Central memory CD4-positive, alpha-beta T cell (primary cell): Measurements from ENCODE around the gene HAUS7.

Experiments
- DNase-seq: peaks from one replicate; pipeline ENCODE4 v3.0.0; 2022

The HAUS7 gene

DNA sequence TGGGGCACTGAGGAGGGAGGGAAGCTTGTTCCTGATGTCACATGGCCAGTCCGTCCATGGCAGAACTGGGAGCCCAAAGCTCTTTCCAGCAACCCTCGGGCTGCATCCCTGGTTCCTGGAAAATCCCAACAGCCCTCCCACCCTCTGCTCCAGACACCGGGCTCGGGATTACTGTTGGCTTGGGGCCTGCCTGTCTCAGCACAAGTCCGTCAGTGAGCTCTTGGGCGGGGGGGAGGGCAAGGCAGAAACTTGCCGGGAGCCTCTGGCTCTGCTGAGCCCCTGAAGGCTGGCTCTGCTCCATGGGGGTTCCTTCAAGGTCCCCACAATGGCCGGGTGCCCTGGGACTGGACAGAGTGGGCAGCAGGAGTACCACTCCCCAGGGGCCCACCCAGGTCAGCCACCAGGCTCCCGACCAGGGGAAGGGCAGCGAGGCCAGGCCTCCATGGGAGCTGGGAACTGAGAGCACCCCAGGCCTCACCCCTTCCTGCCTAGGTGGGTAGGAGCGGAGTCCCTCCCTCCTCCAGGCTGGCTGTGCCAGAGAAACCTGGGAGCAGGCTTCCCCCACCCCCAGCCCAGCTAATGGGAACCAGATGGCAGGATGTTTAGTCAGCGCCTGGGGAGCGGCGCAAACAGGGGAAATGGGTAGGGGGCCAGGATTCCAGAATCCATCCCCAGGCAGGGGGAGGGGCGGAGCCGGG lies 6.4 kb upstream of the HAUS7 start:
- no peak for DNase-seq

DNA sequence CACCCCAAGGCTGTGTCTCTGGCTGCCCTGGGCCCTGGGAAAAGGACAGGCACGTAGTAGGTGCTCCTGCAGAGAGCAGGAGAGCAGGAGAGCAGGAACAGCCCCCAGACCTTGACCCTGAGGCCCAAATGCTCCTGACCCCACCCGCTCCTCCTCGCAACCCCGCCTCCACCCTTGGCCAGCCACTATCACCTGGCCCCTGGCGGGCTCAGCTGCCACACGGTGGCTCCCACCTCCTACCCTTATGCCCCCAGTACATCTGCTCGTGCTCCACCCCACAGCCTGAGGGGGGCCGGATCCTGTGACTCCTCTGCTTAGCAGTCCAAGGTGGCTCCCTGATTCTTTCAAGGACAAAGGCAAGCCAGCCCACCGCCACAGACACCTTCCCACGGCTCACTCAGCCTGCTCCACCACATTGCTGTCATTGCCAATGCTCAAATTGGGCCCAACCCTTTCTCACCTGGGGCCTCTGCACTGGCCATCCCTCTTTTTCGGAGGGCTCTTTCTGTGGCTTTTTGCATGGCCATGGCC lies 5.4 kb upstream of the HAUS7 start:
- DNase-seq = no peak

DNA sequence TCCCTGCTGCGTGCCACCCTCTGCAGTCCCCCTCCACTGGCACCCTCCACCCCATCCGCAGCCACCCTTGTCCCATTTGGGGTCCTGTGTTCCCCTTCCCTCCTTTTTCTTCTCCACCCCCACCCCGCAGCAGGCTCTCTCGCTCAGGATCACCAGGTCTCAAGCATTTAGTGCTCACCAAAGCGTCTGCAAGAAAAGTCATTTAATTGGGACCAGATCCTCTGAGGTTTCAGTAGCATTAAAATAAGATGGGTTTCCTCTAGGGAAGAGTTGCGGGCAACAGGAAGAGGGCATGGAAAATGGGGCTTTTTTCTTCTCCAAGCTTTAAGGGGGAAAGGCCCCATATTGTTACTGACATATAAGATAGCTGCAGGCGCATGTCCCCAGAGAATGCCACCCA lies 4.9 kb upstream of the HAUS7 start:
- no peak for DNase-seq

DNA sequence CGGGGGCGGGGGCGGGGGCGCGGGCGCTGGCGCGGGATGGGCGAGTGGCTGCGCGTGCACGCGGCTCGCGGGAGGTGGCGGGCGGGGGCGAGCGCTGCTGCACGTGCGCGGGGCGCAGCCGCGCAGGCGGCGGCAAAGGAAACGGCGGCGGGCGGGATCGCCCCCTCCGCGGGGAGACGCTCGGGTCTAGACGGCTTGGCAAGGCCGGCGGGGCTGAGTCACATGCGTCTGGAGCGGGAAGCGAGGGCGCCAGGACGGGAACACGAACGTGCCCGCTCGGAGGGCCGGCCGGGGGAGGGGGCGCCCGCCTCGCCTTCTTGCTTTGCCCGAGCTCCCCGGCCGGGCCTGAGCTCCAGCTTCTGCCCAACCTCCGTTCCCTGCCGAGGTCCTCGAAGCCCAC lies 4.3 kb upstream of the HAUS7 start:
- DNase-seq = peak; percentile 47

DNA sequence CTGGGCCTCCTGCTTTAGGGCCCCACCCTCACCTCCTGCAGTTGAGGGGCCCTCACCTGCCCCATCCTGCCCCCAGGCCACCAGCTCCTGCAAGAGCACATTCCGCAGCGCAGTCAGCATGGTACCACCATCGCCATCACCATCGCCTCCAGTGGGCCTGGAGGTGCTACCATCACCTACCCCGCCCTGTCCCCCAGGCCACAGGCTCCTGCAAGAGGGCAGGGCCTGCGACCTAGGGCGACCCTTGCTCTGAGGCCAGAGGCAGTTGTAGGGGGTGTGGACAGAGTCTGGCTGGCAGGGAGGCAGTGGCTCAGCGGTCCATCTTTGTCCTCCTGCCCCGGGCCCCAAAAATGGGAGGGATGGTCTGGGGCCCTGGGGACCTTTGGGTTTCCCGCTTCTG lies 3.9 kb upstream of the HAUS7 start:
- no peak for DNase-seq

DNA sequence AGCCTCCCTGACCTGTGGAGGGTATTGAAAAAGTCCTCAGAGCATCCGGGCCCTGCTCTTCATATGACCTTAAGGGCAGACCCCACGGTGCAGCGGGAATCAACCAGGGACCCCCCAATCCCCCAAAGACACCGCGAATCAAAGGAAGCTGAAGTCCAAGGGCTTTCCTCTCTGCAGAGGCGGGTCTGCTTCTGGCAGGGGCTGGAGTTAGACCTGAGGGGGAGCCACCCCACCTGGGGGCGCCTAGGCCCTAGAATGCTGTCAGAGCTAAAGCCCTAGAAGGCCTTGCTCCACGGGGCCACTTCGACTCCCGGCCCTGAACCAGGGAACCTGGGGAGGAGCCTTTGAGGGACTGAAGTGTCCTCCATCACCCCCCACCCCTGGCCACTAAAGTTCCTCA lies 2.8 kb upstream of the HAUS7 start:
- DNase-seq = no peak

DNA sequence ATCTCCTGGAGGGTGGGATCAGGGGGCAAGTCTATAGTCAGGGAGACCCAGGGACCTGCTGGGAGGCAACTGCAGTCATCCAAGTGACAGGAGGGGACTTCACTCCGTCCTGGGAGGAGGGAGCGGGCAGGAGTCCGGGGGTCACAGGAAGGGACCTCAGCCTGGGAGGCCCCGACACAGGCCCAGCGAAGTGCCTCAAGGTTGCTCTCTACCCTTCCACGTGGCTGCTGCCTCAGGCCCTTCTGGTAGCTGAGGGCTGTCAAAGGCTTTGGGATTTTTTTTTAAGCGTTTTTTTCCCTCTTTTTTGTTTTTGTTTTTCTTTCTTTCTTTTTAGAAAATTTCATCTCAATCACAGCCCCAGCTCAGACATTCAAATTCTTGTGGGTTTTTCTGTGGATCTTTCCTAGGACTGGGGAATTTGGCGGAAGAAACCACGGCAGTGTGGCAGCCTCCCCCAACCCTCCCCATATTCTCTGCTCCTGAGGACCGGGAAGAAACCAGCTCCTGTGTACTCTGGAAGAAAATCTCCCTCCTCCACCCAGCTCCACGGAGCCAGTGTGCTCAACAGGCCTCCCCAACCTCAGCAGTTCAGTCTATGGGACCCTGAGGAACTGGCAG lies 1.4 kb upstream of the HAUS7 start:
- no peak for DNase-seq

DNA sequence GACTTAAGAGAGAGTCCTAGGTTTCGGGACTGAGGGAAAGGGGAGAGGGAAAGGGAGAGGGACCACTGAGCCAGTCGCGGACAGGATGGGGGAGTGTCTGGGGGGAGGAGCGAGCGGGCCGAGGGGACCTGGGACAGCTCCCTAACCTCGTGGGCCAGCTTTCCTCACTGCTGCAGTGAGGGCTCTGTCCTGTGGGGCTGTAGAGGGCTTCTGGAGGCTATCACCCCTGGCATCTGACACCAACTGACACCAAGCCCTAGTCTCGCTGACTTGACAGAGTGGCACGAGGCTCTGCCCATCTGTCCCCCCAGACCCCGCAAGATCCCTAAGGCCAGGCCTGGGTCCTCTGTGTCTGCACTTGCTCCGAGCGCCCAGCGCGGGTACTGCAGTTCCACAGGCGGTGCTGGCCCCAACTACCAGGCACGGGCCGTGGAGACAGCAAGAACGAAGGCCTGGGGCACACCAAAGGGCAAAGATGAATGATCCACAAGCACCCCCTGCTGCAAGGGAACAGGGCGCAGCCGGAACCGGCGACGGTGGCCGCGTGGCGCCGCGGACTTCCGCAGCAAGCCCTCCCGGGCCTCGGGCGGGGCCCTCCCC lies 465 bp downstream of the HAUS7 start:
- no peak for DNase-seq

DNA sequence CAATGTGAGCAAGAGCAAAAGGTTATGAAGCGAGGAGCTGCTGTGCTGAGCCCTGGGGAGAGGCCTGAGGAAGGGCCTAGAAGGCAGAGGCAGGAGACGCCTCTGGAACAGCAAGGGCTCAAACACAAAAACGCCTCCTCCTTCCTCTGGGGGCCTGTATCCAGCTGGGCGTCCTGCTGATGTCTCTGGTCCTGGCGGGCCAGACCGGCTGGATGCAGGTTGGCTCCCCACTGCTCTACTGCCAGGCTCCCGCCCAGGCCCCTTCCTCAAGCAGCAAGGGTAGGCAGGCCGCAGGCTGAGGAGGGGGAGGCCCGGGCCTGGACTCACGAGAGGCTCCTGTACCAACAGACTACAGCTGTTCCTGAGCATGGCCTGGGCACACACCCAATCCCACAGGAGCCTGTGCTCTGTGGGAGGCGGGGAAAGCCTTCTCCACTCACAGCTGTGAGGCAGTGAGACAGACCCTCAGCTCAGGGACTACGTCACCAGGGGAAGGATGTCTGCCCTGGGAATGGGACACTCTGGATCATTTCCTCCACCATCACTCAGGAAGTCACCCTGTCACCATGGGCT lies 2.3 kb downstream of the HAUS7 start:
- no peak for DNase-seq

DNA sequence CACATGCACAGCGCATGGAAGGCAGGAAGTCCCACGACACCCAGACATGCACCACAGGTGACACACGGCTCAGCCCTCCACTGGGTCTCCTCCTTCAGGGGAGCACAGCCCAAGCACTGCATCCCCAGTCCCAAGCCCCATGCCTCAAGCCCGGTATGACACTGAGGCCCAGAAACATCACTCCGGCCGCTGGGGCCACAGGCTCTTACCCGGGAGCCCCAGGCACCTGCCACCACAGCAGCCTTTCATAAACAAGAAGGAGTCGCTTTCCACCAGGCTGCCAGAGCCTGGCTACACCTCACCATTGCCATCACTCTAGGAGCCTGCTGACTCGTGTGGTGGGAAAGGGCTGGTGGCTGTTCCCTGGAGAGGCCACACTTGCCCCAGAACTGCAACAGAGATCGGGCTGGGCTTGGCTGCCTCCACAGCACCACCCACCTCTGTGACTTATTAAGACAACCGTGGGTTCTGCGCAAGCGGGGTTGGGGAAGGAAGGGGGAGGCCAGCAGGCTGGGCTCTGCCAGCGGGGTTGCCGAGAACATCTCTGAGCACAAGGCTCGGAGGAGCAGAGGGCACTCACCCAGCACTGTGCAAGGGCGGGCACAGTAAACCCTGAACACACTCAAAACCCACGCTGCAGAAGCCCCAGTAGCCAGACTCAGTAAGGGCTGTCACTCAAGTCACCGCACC lies 4.5 kb downstream of the HAUS7 start:
- DNase-seq = no peak

DNA sequence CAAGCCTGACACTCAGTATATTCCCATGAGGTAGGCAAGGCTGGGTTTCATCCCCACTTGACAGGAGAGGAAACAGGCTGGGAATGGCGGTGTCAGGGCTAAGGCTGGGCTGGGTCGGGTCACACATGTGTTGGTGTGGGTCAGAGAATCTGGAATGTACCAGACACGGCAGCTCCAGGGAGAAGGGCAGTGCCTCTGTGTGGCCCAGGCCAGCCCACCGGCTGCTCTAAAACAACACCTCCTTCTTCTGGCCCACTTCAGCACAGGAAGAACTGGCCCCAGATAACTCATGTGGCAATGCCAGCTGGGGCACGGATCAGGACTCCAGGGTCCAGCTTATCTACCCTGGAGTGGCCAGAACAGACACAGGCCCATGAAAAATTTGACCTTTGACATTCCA lies 6.3 kb downstream of the HAUS7 start:
- no peak for DNase-seq

DNA sequence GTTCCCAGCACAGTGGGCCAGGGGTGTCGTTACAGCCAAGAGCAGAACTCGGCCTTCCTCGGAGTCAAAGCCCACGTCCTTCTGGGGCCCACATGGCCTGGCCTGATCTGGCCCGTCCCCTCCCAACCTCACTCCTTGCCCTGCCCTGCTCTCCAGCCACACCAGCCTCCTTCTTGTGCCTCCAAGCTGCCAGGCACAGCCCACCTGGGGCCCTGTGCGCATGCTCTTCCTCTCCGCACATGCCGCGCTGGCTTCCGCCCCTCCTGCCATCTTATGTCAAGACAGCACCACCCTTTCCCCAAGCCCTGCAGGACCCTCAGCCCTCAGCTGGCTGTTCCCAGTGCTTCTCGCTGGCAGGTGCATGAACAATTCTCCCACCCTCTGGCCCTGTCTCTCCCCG lies 6.8 kb downstream of the HAUS7 start:
- DNase-seq = no peak

DNA sequence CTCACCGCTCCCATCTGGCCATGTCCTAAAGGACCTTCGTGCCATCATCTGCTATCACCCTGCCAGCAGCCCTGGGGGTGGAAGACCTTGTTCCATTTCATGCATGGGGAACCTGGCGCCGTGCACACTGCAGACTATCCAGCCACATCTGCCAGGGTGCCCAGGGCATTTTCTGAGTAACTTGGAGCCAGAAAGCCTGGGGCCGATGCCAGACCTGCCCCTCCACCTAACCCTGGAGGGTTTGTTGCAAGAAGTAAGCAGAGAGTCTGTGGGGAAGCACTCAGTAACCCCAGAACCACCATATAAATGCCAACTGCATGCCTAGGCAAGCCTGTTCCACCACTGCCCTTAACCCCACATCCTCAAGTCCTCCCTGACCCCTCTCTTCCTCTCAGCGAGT lies 7.3 kb downstream of the HAUS7 start:
- no peak for DNase-seq

DNA sequence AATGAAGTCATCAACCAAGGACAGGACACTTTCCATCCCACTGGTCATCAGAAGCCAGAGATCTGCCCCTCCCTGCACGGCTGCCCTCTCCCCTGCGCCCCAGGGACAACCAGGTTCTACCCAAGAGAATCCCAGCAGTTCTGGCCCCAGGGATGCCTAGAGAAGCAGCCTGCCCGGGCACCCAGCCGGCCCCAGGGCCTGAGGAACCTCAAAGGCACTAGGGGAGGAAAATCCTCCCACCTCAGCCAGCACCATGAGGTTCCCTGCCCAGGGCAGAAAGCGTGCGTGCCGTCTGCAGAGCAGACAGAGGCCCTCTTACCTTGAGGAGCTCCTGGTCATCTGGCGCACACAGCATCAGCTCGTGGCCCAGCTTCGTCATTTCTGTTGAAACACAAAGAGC lies 8.1 kb downstream of the HAUS7 start:
- DNase-seq = no peak

DNA sequence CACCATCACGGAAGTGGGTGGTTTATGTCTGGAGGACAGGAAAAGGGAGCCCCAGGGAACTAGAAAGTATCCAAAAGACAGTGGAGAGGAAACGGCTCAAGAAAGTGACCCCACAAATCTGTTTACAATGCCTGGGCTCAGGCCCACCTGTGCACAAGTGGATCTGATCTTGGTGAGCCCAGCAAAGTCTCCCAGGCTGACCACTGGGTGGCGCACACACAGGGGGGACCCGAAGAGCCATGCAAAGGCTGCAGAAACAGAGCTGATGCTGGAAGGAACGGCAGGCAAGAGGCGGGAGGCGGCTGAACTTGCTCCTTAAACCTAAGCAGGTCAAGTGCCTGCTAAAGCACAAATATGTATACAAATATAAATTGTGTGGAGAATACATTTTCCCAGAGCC lies 9.6 kb downstream of the HAUS7 start:
- DNase-seq = peak; percentile 27

DNA sequence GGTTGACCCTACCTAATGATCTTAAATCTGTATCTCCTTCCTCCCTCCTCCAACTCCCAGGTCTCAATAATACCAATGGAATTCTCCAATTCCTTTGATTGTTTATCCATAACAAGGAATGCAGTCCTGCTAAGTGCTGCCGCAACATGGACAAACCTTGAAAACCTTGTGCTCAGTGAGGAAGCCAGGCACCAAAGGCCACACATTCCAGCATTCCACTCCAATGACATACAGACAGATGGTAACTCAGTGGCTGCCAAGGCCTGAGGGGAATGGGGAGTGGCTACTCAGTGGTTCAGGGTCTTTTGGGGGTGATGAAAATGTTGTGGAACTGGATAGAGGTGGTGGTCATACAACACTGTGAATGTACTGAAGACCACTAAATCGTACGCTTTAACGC lies 10.4 kb downstream of the HAUS7 start:
- no peak for DNase-seq

DNA sequence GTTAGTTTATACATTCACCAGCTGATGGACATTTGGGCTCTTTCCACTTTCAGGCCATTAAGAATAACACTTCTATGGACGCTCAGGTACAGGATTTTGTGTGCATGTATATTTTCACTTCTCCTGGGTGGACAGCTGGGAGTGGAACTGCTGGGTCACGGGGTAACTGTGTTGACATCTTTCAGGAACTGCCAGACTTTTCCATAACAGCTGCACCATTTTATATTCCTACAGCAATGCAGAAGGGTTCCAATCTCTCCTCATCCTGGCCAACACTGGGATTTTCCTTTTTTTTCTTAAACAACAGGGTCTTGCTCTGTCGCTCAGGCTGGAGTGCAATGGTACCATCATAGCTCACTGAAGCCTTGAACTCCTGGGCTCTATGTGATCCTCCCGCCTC lies 11.9 kb downstream of the HAUS7 start:
- DNase-seq = no peak

DNA sequence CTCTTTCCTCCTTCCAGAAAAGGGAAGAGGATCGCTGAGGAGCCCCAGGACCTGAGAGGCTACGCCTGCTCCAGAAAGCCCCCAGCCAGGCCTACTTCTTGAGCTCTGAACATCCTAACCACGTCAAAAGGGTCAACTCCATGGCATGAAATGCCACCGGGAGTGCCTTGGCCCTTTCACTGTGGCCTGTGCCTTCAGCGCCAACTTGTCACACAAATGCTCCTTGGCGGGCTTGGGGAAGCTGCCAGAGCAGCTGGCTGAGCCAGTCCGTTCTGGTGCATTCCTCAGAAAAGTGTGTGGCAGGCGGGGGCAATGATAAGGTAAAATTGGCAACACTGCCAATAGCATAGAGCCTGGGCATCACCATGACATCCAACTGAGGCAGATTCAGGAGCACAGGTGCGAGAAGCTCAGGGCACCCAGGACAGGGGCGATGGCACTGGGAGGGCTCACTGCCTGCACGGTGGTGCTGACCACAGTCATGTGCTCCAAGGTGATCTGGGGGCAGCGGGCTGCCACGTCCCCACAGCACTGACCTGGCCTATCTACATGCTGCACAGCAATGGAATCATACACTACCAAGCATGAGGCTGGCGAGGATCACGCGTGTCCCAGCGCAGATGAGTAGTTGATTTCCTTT lies 12.4 kb downstream of the HAUS7 start:
- no peak for DNase-seq

DNA sequence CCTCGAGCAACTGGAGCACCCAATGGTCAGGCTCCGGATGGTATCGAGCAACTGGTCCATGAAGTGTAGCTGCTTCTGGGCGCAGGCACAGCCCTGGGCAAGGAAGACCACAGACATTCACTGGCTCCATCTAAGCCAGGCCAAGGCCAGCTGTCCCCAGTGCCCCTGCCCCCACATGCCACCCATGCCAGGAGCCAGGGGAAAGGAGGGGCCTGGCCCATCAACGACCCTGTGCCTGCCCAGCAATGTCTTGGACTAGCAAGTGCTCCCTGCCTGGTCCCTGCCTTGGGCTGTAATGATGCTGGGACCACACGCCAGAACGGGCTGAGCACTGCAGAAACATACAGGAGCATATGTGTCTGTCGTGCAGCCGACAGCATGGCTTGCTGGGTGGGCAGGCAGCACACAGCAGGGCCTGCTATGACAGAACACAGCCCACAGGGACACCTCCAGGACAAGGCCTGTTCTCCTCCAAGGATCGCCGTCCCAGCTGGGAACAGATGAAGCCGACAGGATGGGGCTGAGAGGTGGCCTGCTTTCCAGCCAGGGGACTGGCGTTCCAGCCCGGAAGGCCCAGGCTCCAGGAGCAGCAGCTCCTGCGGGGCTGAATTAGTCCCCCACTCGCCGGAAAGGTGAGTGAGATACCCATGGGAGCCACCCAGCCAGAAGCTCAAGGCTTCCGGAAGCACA lies 13.1 kb downstream of the HAUS7 start:
- no peak for DNase-seq

DNA sequence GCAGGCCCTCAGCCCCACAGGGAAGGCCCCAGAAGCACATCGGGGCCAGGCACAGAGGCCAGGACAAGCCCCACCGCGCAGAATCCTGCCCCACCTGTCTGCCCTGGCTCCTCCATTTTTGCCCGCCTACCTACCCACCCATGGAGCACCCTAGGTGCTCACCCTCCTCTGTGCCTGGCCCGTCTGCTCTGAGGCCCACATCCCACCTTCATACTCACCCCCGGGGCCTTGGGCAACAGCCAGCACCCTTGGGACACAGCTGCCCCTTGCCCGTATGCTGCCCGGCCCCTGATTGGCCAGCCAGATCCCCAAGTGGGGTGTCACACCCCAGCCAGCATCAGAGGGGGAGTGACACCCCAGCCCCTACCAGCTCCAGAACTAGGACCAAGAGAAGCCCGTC lies 13.7 kb downstream of the HAUS7 start:
- no peak for DNase-seq

DNA sequence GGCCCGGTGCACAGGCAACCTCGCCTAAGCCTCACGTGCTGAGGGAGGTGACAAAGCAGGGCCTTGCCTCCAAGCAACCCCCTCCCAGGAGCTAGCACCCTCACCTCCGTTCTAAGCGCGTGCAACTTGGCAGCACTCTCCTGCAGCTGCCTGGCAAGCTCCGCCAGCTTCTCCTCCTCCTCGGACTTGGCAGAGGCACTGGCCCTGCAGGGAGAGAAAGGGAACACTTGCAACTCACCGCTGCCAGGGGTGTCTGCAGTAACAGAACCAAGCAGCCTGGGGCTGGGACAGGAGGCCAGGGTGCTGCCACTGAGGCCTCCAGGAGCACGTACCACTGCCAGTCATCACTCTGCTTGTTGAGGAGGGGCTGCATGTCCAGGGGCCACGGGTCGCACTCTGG lies 14.2 kb downstream of the HAUS7 start:
- DNase-seq = no peak

DNA sequence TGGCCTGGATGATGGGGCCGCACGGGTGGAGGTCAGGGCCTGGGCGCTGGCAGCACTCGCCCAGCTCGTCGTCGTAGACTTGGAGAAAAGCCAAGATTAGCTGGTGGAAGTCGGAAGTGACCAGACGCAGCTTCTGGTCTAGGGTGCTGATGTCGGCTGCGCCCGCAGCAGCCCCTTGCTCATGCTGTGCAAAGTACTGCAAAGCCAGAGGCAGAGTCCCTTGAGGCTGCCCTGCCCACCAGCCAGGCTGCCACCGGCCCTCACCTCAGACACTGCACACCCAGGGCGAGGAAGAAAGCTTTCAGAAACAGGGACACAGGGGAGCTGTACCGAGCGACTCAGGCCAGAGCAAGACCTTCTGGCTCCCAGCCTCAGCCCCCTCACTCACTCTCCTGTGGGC lies 14.8 kb downstream of the HAUS7 start:
- DNase-seq = no peak
